Suprapubic skin (tissue), 4 donors: ENCODE results near the gene GALNT2.

Experiments used
- POLR2A ChIP-seq, 2 donors: fragments of 450-650 bp; IDR thresholded peaks; one replicate each; pipeline ENCODE4 v1.6.1; 2017; ENCODE audit warnings: antibody characterized with exemption in 2 of 2, mild to moderate bottlenecking in 2 of 2, moderate library complexity in 2 of 2
- POLR2AphosphoS5 ChIP-seq, 3 donors: sonication (generic); formaldehyde crosslinking; IDR thresholded peaks; one replicate each; pipeline ENCODE4 v1.6.1; 2017; ENCODE audit warnings: antibody characterized with exemption in 3 of 3
- TF ChIP-seq, protein P1 (sequence below), 2 donors: fragments of 200-600 bp in 1 of 2; fragments of 450-650 bp in 1 of 2; sonication (generic) in 1 of 2; IDR thresholded peaks; one replicate each; pipeline ENCODE4 v1.5.1; 2016 to 2019; ENCODE audit warnings: antibody characterized with exemption in 2 of 2, mild to moderate bottlenecking in 1 of 2, moderate library complexity in 1 of 2

DNA sequence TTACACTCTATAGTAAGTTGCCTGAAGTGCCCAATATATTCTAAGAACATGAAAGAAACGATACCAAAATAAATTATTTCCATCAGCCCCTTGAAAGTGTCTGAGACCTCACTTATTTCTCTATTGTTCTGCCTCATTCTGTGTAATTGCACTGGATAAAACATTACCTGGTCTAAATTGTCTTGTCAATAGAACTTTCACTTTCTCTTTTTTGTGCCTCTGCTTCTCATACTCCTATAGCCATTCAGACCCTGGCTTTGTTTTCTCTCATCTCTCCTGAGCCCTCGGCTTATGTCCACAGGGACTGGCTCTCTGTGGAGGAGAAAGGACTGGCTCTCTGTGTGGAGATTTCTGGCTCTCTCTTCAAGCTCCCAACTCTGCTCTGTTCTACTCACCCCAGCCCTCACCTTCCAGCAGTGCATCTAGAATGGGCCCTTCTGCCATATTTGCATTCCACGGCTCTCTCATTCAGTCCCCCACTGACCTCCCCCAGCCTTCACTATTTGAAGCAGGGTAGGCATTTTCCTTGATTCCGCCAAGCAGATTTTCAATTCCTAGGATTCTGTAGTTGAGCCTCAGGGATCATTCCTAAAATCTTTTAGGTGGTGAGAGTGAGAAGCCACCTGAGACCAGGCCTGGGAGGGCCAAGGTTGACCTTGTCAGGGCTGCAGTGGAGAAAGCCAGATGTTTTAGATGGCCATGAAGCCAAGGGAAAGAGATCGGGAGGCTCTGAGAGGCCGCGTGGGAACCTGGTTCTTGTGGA is 15.9 kb upstream of the GALNT2 start:
- TF ChIP-seq, protein P1, sequence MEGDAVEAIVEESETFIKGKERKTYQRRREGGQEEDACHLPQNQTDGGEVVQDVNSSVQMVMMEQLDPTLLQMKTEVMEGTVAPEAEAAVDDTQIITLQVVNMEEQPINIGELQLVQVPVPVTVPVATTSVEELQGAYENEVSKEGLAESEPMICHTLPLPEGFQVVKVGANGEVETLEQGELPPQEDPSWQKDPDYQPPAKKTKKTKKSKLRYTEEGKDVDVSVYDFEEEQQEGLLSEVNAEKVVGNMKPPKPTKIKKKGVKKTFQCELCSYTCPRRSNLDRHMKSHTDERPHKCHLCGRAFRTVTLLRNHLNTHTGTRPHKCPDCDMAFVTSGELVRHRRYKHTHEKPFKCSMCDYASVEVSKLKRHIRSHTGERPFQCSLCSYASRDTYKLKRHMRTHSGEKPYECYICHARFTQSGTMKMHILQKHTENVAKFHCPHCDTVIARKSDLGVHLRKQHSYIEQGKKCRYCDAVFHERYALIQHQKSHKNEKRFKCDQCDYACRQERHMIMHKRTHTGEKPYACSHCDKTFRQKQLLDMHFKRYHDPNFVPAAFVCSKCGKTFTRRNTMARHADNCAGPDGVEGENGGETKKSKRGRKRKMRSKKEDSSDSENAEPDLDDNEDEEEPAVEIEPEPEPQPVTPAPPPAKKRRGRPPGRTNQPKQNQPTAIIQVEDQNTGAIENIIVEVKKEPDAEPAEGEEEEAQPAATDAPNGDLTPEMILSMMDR (IDR thresholded peaks at IDR 0.05) = no peak
- TF ChIP-seq POLR2A (IDR thresholded peaks at IDR 0.05) = no peak
- no peak for TF ChIP-seq POLR2AphosphoS5 (IDR thresholded peaks at IDR 0.05)
